Activated CD4-positive, alpha-beta T cell treated with anti-CD3 and anti-CD28 coated beads, Interleukin-2, Interleukin-6, amounts not matched to agents 100 ng/mL and 50 ng/mL, durations not matched to agents 16 hours and 8 hours (primary cell): ENCODE results near the gene MBOAT7.
"Not testable (repeated sequence)": the region's sequence is repeated elsewhere in the genome, so short reads cannot be mapped to it uniquely, and the experiment has no call there.

Source experiments
- DNase-seq: peaks from one replicate; pipeline ENCODE4 v3.0.0-alpha.2; 2020

Gene MBOAT7

DNA sequence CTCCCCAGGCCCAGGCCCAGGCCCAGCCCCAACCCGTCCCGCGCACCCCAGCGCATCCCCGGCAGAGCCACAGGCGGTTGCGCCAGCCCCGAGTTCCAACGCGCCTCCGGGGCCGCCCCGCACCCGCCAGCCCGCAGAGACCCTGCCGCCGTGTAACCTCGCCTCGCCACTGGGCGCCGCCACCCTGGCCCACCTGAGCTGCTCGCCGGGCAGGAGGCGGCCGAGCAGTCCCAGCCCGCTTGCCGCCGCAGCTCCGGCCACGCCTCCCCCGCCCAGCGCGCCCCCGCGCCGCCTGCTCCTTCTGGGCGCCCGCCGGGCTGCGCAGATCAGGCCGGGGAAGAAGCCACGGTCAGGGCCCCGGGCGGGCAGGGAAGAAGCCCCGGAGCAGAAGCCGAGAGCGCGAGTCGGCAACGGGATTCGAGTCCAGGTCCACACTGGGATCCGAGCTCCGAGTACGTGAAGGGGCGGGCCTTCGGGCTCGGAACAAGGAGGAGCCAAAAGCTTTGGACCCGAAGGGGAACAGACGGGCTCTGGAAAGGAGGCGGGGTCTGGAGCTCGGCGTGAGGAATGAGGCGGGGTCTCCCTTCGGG lies at the start of gene MBOAT7:
Gene MBOAT7 (minus strand): TSS at position 436 of the 590 bp plus-strand sequence. CDS start 1,072 bp downstream, outside the sequence.
- DNase-seq, result no peak

- no peak for DNase-seq
Measured at GRCh38 chr19:54233941-54234340, 44.6 kb upstream of the MBOAT7 start.

GRCh38 chr19:54231077-54231931 lies 41.9 kb upstream of the MBOAT7 start:
- DNase-seq, result peak; percentile 85

DNA sequence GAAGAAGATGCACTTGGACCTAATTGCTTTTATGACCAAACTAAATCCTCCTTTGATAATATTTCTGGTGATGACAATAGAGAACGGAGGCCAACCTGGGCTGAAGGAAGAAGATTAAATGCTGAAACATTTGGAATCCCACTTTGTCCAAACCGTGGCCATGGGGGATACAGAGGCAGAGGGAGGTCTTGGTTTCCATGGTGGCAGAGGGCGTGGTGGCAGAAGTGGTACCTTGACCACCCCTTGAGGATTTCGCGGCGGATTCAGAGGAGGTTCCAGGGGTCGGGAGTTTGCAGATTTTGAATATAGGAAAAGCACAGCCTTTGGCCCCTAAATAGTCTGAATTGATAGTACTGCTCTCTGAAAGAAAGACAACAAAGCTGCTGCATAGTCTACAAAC lies 40.7 kb upstream of the MBOAT7 start:
- DNase-seq, result no peak

DNA sequence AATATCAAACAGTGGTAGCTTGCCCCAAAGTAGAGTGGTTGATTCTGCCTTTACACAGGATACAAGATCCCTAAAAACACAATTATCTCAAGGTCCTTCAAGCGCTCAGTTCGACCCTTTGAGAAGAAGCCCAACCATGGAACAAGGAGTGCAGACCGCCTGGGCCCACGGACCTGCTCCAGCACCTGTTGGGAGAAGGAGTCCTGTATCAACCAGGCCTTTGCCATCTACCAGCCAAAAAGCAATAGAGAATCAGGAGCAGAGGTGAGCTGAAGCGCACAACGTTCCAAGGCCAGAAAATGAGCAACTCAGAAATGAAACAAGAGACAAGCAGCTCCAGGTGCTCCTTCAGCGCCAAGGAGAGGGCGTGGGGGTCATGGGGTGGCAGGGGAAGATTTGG lies 39.8 kb upstream of the MBOAT7 start:
- no peak for DNase-seq

DNA sequence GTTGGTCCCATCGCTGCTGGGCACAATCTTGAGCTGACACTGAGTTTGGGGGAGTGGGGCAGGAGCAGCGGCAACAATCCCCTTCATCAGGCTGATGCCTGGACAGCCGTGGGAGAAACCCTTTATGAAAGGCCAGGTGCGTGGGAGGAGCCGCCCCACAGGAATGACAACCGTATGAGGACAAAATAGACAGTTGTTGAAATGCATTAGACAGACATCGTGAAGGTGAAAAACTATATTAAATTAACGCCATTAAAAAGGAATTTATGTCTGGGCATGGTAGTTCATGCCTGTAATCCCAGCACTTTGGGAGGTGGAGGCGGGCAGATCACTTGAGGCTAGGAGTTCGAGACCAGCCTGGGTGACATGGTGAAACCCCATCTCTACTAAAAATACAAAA lies 35.2 kb upstream of the MBOAT7 start:
- DNase-seq, result not testable (repeated sequence)

GRCh38 chr19:54223937-54224281 lies 34.5 kb upstream of the MBOAT7 start:
- DNase-seq, result not testable (repeated sequence)

DNA sequence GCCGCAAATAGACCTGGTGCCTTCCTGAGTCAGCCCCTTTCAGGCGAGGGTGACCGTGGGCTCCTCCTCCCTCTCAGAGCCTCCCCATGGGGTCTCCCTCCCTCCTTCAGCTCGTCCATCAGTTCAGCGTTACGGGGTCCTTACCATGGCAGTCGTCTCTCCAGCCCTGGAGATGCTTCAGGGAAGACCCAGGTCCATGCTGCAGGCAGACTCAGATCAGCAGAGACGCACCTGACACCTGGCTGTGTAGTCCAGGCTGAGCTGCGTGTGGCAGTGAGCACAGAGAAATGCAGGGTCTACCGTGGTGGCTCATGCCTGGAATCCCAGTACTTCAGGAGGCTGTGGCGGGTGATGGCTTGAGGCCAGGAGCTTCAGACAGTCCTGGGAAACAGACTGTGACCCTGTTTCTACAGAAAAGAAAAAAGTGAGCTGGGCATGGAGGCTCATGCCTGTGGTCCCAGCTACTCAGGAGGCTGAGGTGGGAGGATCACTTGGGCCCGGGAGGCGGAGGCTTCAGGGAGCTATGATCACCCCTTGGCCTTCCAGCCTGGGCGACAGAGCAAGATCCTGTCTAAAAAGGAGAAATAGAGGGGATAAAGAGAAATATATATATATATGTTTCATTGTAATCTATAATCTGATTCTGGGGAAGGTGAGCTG lies 34.0 kb upstream of the MBOAT7 start:
- not testable (repeated sequence) for DNase-seq

DNA sequence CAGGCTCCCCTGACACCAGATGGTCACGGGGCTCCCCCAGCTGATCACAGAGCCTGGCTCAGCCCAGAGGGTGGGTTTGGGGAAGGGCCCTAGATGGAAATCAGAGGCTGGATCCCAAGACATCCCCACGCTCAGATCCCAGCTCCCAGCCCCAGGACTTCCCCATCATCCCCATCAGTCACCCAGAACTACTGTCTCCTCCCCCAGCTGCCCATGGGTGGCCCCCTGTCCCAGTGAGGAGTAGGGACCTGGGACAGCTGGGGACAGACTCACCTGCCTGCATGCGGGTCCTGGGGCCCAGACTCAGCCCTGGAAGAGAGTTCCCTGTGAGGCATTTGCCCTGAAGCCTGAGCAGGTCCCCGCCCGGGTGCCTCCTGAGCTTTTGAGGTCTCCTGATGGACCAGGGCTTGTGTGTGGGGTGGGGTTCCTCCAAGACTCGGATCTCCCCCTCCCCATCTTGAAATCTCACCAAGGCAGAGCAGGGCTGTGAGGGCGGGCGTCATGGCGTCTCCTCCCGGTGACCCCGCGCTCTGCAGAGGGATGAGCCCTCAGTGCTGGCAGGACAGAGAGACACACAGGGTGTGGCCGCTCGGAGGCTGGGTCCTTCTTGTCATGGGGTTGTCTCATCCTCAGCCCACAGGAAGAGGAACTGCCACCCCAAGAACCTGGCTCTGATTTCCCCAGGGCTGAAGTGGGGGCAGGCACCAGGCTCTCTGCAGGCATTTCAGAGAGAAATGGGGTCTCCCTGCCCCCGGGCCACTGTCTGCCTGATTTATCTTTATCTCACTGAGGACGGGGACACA lies 33.3 kb upstream of the MBOAT7 start, which contains the start of gene LILRB3:
Gene LILRB3 (minus strand): TSS at position 534 of the 803 bp plus-strand sequence. CDS start 31 bp downstream, at position 503.
- DNase-seq, result not testable (repeated sequence)

GRCh38 chr19:54221947-54222346 lies 32.6 kb upstream of the MBOAT7 start:
- DNase-seq, result not testable (repeated sequence)

GRCh38 chr19:54219702-54220101 lies 30.3 kb upstream of the MBOAT7 start:
- DNase-seq, result not testable (repeated sequence)

DNA sequence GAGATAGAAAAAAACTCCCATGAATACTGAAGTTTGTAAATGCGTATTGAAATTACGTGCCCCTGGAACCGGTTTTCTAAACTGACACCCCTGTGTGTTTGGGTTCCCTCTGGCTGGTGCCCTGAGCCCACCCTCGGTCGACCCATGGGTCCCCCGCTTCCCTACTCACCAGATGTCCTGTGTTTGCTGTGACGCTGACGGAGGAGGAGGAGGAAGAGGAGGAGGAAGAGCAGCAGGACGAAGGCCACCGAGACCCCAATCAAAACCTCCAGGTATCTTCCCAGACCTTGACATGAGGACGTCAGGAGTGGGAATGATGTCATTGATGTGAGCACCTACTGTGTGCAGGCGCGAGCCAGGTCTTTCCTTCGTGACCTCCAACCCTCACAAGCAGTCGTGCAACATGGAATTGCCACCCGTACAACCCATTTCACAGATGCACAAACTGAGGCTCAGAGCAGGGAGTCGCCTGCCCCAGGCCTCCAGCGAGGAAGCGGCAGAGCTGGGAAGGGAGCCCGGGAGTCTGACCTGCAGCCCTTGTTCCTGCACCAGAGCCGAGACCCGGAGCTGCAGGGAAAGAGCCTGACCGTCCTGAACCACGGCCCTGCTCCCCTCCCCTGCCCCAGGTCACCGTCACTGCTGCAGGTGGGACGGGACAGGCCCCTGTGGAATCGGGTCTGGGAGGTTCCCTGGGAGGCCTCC lies 29.7 kb upstream of the MBOAT7 start:
- no peak for DNase-seq

- no peak for DNase-seq
Measured at GRCh38 chr19:54218259-54218658, 28.9 kb upstream of the MBOAT7 start.

DNA sequence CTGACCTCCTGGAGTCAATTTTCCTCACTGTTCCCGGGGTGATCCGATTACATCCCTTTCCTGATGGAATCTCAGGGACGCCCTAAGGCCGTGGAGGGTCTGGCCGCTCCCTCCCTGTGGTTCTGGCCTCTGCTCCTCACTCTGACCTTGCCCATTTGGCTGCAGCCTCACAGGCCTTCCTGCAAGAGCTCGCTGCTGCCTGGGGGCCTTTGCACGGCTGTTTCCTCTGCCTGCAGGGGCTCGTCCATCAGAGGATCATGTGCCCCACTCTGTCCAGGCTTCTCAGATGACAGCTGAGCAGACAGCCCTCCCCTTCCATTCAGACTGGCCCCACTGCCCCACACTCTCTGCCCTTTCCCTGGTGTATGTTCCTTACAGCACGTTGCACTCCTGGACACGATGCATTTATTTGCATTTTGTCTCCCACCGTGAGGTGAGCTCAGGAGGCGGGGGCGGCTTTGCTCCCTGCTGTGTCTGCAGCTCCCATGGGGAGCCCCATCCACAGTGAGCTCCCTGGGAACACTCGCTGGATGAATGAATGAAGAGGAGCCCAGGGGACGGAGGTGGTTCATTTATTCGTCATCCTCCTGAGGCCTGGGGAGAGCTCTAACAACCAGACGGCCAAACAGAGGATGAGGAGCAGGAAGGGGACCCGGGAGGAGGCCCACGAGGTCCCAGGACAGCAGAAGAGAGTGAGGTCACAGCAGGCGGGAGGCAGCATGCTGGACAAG lies 28.3 kb upstream of the MBOAT7 start:
- DNase-seq, result not testable (repeated sequence)

- no peak for DNase-seq
Measured at GRCh38 chr19:54216869-54217268, 27.5 kb upstream of the MBOAT7 start.

DNA sequence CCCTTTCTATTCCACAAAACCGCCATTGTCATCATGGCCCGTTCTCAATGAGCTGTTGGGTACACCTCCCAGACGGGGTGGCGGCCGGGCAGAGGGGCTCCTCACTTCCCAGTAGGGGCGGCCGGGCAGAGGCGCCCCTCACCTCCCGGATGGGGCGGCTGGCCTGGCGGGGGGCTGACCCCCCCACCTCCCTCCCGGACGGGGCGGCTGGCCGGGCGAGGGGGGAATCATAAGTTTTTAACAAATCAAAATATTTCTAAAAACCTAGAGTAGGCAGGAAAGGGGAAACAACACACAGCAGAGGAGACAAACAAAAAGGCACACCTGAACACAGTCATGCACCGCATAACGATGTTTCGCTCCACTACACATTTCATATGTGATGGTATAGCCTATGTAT lies 25.4 kb upstream of the MBOAT7 start:
- not testable (repeated sequence) for DNase-seq

GRCh38 chr19:54214217-54214616 lies 24.8 kb upstream of the MBOAT7 start:
- not testable (repeated sequence) for DNase-seq

- no peak for DNase-seq
Measured at GRCh38 chr19:54211235-54211634, 21.9 kb upstream of the MBOAT7 start.

- DNase-seq, result no peak
Measured at GRCh38 chr19:54209811-54210494, 20.6 kb upstream of the MBOAT7 start.

DNA sequence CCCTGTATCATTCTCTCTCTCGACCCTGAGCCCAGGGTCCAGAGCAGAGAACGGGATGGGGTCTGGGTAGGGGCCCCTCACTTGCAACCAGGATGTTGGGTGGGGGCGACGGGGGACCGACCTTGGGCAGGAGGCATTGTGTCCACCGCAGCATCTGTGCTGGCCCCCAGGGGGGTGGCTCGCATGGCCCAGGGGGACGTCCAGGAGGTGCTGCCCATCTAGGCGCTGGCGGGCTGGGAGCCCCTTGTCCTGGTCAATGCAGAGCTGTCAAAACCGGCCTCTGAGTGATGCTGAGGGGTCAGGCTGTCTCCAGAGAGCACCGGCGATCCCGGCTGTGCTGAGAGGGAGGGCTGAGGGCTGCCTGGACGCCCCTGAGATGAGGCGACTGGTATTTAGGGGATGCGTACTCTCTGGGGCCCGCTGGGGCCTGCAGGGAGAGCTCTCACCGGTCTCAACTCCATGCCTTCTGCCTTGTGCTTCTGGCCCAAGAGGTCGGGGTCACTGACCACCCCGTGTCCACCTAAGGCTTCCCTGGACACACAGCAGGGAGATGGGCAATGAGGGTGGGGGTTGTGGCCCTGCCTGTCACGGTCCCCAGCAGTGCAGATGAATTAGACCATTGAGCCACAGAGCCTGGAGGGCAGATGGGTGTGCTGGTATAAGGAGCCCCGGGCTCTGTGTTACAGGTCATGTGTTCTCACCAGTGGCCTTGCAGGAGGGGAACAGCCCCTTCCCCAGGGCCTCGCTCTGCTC lies 19.9 kb upstream of the MBOAT7 start:
- no peak for DNase-seq
